Measurements from ENCODE around the gene SERPING1.
A peak's percentile ranks its signal among the peaks of the same experiment; 100 is the strongest.

Gene SERPING1

DNA sequence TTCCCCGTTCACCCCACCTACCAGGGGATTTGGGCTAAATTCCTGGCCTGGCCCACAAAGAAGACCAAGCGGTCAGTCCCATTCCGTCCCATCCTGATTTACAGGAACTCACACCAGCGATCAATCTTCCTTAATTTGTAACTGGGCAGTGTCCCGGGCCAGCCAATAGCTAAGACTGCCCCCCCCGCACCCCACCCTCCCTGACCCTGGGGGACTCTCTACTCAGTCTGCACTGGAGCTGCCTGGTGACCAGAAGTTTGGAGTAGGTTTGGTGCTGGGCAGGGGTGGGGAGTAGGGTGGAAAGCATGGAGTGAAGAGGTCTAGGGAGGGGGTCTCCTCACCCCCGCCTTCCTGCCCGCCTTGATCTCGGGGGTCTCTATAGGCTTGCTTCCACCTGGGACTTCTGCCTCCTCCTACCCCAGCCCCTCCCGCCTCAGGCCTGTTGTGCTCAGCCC lies at the start of gene SERPING1:
Gene SERPING1, plus strand, starts transcription at position 225 of the 455 bp plus-strand sequence. CDS start 586 bp downstream, outside the sequence.
- peak; percentile 79 for DNase-seq (ENCODE audit: low read depth)

DNA sequence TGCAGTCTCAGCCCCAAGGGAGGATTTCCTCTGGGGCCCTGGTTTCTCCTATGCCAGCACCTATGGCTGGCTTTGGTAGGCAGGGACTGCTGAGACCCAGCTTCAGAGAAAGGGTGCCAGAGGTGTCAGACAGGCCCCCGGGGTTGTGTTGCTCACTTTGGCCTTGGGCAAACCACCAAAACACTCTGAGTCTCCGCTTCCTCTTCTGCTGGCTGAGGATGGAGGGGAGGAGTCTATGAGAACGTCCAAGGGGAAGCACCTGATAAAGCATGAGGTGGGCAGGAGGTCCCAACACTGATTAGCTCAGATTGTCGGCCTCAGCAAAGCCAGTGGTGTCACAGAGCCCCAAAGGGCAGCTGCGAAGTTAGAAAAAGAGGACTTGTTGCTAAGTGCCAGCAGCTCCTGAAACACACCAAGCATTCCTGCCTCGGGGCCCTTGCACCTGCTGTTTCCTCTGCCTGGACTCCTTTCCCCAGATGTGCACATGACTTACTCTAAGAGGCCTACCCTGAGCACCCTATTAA lies 49.6 kb upstream of the SERPING1 start:
- no peak for DNase-seq (ENCODE audit: low read depth)
- TF ChIP-seq, protein P1, sequence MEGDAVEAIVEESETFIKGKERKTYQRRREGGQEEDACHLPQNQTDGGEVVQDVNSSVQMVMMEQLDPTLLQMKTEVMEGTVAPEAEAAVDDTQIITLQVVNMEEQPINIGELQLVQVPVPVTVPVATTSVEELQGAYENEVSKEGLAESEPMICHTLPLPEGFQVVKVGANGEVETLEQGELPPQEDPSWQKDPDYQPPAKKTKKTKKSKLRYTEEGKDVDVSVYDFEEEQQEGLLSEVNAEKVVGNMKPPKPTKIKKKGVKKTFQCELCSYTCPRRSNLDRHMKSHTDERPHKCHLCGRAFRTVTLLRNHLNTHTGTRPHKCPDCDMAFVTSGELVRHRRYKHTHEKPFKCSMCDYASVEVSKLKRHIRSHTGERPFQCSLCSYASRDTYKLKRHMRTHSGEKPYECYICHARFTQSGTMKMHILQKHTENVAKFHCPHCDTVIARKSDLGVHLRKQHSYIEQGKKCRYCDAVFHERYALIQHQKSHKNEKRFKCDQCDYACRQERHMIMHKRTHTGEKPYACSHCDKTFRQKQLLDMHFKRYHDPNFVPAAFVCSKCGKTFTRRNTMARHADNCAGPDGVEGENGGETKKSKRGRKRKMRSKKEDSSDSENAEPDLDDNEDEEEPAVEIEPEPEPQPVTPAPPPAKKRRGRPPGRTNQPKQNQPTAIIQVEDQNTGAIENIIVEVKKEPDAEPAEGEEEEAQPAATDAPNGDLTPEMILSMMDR (conservative IDR thresholded peaks at IDR 0.05; ENCODE audit: control insufficient read depth, insufficient read depth, low read depth, low read length), result no peak
- no peak overlapping the region for H3K4me3 ChIP-seq (ENCODE audit: control insufficient read depth, low read depth, low read length)

More for the DNA sequence above, at the start of gene SERPING1:
- peak within 1 kb of the TSS; percentile 57 for H3K4me3 ChIP-seq (ENCODE audit: control insufficient read depth, low read depth, low read length)
- TF ChIP-seq, protein P1 (conservative IDR thresholded peaks at IDR 0.05; ENCODE audit: control insufficient read depth, insufficient read depth, low read depth, low read length), result no peak

DNA sequence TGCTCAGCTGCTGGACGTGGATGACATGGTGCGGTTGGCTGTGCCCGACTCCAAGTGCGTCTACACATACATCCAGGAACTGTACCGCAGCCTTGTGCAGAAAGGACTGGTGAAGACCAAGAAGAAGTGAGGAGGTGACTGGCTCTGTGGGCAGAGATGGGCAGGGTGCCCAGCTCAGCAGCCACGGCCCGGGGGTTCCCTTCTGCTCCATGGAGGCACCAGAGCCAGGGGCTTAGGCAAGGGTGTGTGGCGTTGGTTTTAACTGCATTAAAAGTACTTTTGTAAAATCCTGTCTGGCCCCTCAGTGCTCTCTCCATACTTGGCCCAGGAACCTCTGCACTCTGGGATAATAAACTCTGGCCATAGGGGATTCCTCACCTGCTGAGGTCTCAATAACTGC lies 47.5 kb upstream of the SERPING1 start:
- no peak overlapping the region for H3K4me3 ChIP-seq (ENCODE audit: control insufficient read depth, low read depth, low read length)
- no peak for DNase-seq (ENCODE audit: low read depth)
- TF ChIP-seq, protein P1 (conservative IDR thresholded peaks at IDR 0.05; ENCODE audit: control insufficient read depth, insufficient read depth, low read depth, low read length), result no peak

DNA sequence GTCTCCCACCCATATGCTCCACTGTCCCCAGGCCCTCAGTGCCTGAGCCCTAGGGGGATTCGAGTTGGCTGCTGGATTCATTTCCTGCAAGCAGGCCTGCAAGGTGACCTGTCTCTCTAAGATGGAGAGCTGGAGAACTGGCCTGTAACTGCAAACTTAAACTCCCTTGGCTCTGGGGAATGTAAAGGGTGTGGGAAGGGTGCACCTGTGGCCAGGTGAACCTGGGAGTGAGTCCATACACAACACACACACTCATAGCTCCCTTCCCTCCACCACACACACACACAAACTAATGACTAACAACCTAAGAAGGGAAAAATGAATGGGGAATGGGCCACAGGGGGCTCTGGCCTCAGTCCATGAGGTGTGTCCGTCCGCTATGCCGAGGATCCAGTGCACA lies 45.5 kb upstream of the SERPING1 start:
- H3K4me3 ChIP-seq (ENCODE audit: control insufficient read depth, low read depth, low read length), result no peak overlapping the region
- DNase-seq (ENCODE audit: low read depth), result no peak

DNA sequence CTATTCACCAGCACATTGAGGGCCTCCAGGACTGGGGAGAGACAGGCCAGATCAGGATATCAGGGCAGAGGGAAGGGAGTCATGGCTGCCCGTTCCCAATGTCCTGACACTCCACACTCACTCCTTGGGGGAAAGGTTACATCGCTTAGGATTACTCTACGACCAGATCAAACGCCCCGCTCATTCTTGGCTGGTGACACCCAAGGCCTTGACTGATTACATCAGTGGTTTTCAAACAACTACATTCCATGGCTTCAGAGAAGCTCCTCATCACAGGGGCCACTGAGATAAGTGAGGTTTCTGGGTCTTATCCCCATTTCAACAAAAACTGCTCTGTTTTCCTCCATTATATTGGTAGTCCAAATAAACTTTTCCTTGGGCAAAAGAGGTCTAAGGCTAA lies 45.0 kb upstream of the SERPING1 start:
- TF ChIP-seq, protein P1 (conservative IDR thresholded peaks at IDR 0.05; ENCODE audit: control insufficient read depth, insufficient read depth, low read depth, low read length), result no peak
- DNase-seq (ENCODE audit: low read depth), result no peak
- no peak overlapping the region for H3K4me3 ChIP-seq (ENCODE audit: control insufficient read depth, low read depth, low read length)

More for the DNA sequence above, 45.5 kb upstream of the SERPING1 start:
- TF ChIP-seq, protein P1 (conservative IDR thresholded peaks at IDR 0.05; ENCODE audit: control insufficient read depth, insufficient read depth, low read depth, low read length), result no peak

DNA sequence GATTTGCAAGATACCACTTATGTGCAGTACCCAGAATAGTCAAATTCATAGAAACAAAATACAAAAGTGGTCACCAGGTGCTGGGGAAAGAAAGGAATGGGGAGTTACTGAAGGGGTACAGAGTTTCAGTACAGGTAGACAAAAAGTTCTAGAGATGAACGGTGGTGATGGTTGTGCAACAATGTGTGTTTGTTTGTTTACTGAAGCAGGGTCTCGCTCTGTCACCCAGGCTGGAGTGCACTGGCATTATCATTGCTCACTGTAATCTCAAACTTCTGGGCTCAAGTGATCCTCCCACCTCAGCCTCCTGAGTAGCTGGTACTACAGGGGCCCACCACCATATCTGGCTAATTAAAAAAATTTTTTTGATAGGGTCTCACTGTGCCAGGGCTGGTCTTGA lies 42.1 kb upstream of the SERPING1 start:
- DNase-seq (ENCODE audit: low read depth), result no peak
- TF ChIP-seq, protein P1 (conservative IDR thresholded peaks at IDR 0.05; ENCODE audit: control insufficient read depth, insufficient read depth, low read depth, low read length), result no peak
- H3K4me3 ChIP-seq (ENCODE audit: control insufficient read depth, low read depth, low read length), result no peak overlapping the region

DNA sequence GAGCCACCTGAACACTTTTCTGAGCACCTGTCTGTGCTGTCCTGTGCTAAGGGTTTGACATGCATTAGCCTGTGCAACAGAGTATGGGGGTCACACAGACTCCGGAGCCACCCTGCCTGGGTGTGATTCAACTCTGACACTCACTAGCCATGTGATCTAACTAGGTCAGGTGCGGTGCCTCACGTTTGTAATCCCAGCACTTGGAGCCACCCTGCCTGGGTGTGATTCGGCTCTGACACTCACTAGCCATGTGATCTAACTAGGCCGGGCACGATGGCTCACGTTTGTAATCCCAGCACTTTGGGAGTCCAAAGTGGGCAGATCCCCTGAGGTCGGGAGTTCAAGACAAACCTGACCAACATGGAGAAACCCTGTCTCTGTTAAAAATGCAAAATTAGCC lies 41.4 kb upstream of the SERPING1 start:
- TF ChIP-seq, protein P1 (conservative IDR thresholded peaks at IDR 0.05; ENCODE audit: control insufficient read depth, insufficient read depth, low read depth, low read length), result no peak
- no peak overlapping the region for H3K4me3 ChIP-seq (ENCODE audit: control insufficient read depth, low read depth, low read length)
- DNase-seq (ENCODE audit: low read depth), result no peak
